Peyer's patch (tissue), 4 donors: ENCODE measurements around the gene C10orf53.

ENCODE experiments used
- POLR2A ChIP-seq, 2 donors: fragments of 450-650 bp; IDR thresholded peaks; one replicate each; pipeline ENCODE4 v1.5.1; 2017; ENCODE audit warnings: antibody characterized with exemption in 2 of 2, mild to moderate bottlenecking in 2 of 2, moderate library complexity in 2 of 2
- TF ChIP-seq, protein P1 (sequence below), 6 experiments: fragments of 450-650 bp in 4 of 6; fragments of 200-600 bp in 2 of 6; sonication (generic) in 1 of 6; IDR thresholded peaks; one replicate each; pipeline ENCODE4 v1.5.1; 2017 to 2019; ENCODE audit warnings: antibody characterized with exemption in 6 of 6, mild to moderate bottlenecking in 3 of 6, moderate library complexity in 1 of 6

DNA sequence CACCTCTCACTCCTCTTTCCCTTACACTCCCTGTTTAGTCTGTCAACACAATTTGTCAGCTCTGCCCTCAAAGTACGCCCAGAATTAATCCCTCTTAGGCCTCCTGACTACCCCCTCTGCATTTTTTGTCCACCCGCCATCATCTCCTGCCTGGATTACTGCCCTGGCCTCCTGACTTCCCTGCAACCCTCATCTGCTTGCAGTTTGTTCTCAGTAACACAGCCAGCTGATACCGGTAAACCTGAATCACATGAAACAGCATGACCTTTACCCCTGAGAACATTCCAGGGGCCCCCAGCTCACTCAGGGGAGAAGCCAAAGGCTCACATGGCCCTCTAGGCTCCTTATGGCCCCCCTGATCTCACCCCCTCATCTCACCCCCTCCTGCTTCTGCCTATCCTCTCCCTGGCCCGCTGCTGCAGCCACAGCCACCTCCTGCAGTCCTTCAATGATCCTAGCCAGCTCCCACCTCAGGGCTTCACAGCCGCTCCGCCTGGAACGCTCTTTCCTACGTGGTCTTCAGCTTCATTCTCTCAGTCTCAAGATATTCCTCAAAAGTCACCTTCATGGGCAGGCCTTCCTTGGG is 8.9 kb downstream of the C10orf53 start:
- TF ChIP-seq, protein P1, sequence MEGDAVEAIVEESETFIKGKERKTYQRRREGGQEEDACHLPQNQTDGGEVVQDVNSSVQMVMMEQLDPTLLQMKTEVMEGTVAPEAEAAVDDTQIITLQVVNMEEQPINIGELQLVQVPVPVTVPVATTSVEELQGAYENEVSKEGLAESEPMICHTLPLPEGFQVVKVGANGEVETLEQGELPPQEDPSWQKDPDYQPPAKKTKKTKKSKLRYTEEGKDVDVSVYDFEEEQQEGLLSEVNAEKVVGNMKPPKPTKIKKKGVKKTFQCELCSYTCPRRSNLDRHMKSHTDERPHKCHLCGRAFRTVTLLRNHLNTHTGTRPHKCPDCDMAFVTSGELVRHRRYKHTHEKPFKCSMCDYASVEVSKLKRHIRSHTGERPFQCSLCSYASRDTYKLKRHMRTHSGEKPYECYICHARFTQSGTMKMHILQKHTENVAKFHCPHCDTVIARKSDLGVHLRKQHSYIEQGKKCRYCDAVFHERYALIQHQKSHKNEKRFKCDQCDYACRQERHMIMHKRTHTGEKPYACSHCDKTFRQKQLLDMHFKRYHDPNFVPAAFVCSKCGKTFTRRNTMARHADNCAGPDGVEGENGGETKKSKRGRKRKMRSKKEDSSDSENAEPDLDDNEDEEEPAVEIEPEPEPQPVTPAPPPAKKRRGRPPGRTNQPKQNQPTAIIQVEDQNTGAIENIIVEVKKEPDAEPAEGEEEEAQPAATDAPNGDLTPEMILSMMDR (IDR thresholded peaks at IDR 0.05), result no peak
- TF ChIP-seq POLR2A (IDR thresholded peaks at IDR 0.05), result no peak
